GM21619 (cell line): Measurements from ENCODE around the gene GCG.

Experiments used
- ATAC-seq: cut with Tn5 transposase; IDR thresholded peaks from one replicate; pipeline ENCODE4 v1.9.1; 2021; ENCODE audit not compliant: unreplicated experiment

The GCG gene

GRCh38 chr2:162153608-162154224, 1.7 kb upstream of the GCG start:
- ATAC-seq: peak; percentile 99

GRCh38 chr2:162149940-162150339, 2.1 kb downstream of the GCG start:
- ATAC-seq: no peak

- ATAC-seq: no peak
Measured at GRCh38 chr2:162149466-162149865, 2.6 kb downstream of the GCG start.

- no peak for ATAC-seq
Measured at GRCh38 chr2:162148956-162149355, 3.1 kb downstream of the GCG start.

DNA sequence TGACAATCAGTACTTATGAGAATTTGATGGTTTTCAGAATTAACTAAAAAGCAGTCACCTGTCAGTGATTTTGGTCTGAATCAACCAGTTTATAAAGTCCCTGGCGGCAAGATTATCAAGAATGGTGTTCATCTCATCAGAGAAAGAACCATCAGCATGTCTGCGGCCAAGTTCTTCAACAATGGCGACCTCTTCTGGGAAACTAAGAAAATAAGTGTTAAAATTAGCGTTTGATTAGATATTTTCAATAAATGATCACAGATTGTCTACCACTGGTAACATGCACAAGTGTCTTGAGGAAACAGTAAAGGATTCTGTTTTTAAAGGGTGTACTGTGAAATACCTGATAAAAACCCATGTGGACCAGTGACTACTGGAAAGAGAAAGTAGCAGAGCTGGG, 8.1 kb downstream of the GCG start:
- ATAC-seq: no peak

- no peak for ATAC-seq
Measured at GRCh38 chr2:162138310-162138709, 13.7 kb downstream of the GCG start.

DNA sequence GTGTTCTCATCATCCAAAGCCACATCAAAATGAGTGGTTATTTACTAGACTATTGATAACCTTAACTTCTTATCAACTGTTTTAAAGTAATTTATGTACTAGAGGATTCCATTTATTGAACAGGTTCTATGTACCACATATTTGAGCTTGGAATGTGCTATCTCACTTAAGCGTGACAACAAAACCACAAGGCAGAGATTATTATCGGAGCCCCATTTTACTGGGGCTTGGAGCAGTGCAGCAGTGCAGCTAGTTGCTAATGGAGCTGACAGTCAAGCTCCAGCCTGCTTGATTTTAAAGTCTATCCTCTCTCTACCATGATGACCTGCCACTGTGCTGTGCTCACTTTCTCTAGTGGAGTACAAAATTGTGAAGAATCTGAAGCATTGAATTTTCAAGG, 24.6 kb downstream of the GCG start:
- no peak for ATAC-seq

GRCh38 chr2:162126527-162126926, 25.5 kb downstream of the GCG start:
- ATAC-seq: peak; percentile 4

DNA sequence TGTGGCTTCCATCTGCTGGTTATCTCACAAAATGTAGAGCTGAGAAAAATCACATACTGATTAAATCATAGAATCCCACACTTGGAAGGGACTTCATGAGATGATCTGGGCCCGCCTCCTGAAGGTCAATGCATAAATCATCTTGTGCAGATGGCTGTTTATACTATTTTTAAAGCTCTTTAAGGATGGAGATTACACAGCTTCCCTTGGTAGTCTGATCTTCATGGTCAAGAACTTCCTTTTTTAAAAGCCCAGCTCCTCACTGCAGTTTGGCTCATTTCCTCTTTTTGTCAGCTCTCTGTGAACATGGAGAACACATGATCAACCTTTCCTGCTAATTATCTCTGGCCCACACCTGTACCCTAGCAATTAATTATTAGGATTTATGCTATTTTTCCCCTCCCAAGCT, 25.9 kb downstream of the GCG start:
- peak; percentile 88 for ATAC-seq

DNA sequence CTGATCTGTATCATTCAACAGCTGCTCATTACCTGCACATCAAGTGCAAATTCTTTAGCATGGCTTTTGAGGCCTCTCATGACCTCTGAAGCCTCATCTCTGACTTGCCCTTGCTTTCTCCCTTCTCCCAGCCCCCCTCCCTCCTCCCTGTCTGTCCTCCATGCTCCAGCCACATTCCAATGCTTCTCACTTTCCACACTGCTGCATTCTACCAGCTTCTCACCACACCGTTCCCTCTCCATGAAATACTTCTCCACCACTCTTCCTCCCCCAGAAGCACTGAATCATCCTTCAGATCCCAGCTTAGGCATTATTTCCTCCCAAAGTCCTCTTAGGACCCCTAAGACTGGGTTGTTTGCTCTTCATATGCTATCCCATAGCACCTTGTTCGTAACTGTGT, 26.9 kb downstream of the GCG start:
- ATAC-seq: no peak

DNA sequence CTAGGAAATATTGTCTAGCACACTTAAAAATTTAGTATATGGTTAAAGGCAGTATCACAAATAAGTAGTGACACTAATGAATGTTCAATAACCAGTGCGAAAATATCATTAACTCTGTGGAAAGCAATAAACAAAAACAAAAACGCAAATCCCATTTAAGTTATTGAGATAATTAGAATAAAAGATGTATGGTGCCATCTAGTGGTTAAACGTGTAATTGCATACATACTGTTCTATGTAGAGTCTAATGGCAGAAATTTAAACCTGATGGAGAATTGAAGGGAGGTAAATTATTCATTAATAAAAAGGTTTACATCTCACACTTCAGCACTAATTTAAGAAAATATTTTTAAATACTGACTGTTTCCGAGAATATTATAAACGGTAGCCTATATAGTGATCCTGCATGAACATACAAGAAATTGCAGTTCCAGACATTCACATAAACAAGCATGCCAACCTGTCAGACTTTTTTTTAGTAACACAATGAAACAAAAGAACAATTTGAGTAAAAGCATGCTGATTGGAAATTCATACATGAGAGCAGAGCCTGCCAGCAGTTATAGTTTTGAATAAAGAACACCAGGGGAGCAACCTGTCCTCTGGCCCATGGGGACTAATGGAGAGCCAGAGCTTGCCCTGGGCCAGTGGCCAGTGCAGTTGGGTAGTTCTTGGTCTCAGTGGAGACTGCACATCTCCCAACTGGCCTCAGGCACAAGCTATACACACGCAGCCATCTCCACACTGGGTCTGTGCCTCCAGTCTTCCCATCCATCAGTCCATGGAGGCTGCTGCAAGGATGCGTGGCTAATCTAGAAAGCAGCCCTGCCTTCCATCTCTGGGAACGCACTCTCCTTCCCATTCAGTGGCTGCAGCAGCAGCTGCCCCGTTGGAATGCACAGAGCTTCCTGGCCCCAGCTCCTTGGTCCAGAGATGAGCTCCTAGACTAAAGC, 28.0 kb downstream of the GCG start:
- peak; percentile 50 for ATAC-seq

- ATAC-seq: no peak
Measured at GRCh38 chr2:162118166-162119031, 33.6 kb downstream of the GCG start.

GRCh38 chr2:162116352-162116751, 35.7 kb downstream of the GCG start:
- ATAC-seq: no peak

GRCh38 chr2:162115076-162115475, 37.0 kb downstream of the GCG start:
- ATAC-seq: no peak

GRCh38 chr2:162114271-162114670, 37.8 kb downstream of the GCG start:
- ATAC-seq: no peak

GRCh38 chr2:162113776-162114168, 38.3 kb downstream of the GCG start:
- ATAC-seq: no peak

DNA sequence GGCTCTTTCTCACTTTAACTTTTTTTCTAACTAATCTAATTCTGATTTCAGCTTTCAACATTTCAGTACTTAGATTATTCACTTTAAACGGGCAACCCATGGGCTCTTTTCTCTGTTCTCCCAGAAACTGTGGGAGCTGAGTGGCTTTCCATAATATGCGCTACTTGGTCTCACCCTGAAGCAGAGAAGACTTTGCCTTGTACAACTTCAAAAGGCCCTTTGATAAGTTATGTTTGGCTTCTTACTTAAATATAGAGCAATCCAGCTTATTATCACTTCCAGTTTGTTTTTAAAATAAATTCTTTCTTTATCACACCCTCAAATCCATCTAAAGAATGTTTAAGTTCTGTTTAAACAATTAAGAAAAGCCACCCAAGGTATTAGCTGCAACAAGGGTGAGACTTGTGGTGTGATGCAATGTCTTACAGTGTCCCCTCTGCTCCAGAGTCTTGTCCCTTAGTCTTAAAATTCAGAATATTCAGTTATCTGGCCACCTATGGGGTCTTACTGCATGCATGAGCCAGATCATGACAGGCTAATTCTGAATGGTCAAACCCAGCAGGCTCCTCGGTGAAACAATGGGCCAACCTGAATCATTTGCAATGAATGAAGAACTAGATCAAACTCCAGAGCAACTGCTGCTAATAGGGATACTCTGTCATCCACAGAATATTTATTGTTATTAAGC, 38.8 kb downstream of the GCG start:
- no peak for ATAC-seq

DNA sequence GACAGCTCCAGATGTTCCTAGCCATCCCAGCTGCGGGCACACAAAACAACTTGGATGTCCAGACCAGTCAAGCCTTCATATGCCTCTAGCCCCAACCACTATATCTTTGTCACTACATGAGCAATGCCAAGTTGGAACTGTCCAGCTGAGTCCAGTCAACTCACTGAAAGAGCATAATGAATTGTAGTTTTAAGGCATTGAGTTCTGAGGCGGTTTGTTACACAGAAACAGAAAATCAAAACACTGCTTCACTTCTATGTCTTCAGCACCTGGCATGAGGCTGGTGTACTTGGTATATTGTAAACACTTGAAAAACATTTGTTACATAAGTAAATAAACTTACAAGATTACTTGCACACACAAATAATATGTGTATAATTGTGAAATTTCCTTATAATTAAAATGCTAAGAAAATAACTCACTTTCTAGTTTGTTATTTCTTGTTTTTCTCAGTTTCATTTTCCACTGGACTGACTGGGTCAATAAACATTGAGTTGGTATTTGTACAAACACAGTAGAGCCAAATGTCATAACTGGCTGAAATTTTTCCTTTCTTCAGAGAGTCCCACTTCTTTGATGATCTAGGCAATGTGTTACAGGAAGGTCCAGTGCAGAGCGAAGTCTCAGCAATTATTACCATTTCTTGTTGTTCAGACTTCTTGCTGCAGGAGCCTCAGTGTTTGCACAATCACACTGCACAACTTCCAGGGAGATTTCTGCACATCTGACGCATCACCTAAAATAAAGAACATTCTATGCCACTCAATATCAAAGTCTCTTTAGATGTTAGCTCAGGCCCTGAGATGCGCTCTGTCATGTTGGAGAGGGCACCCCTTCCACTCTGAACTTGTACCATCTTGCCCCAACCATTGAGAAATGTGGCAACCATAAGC, 39.8 kb downstream of the GCG start:
- ATAC-seq: no peak

DNA sequence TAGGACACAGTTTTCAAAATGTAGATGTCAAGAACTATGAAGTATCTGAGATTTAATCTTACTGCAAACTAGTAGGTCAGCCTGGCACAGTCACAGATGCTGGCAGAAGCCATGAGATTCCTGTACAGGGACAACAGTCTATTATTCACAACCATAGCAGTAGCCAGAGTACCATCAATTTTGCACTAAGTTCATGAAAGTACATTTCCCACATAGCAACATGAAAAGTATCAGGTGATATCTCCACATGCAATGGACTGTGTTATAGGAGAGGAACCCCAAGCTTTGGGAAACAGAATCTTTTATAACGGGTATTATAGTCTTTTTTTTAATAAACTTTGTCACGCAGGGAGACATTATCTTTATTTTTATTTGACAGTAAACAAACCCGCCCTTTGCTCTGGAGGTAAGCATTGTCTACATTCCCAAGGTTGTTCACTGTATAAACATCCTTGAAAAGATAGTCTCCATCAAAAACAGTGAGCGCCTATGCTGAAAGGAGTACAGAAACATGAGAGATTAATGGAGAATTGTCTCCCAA, 44.6 kb downstream of the GCG start:
- no peak for ATAC-seq

DNA sequence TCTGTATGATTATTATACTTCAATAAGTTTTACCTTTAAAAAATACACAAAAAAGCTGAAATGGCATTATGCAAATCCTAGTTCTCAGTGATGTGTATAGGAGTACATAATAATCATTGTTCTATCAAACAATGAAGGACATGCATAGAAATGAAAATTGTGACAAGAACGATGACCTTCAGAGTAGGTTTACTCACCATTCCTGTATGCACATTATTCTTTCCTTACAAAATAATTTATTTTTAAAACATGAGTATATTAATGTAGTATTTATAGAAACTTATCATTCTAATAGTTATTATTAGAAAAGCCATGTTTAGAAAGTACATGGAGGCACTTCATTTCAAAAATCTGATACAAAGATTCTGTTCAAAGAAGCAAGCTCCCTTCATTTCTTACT, 45.3 kb downstream of the GCG start:
- ATAC-seq: no peak
